Activated CD4-positive, alpha-beta T cell treated with anti-CD3 and anti-CD28 coated beads, Interleukin-2, amount 50 U/mL, for 48 hours (primary cell): ENCODE results near the gene ARL13A.
"Not testable (repeated sequence)": the region's sequence is repeated elsewhere in the genome, so short reads cannot be mapped to it uniquely, and the experiment has no call there.

Experiments used
- DNase-seq, 2 experiments: peaks; one replicate each; pipeline ENCODE4 v3.0.0-alpha.2; 2020

ARL13A gene

GRCh38 chrX:100994352-100995281 is 25.1 kb downstream of the ARL13A start:
- peak; percentile 1 to 6 for DNase-seq

- peak; percentile 26 to 44 for DNase-seq
These were observed 26.0 kb downstream of the ARL13A start for GRCh38 chrX:100995469-100995868.

DNA sequence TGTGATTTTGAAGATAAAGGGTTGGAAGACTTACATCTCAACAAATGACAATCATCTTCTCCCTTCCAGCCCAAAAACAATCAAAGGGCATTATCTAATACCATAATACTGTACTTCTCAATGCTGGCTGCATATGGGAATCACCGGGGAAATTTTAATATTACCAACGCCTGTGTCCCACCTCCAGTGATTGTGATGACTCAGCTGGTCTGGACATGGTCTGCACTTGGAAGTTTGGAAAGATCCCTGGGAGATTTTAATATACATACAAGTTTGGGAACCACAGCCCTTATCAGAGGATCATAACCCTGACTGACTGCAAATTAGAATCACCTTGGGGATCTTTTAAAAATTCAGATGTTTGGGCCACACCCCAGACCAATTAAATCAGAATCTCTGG is 29.9 kb downstream of the ARL13A start:
- no peak for DNase-seq

DNA sequence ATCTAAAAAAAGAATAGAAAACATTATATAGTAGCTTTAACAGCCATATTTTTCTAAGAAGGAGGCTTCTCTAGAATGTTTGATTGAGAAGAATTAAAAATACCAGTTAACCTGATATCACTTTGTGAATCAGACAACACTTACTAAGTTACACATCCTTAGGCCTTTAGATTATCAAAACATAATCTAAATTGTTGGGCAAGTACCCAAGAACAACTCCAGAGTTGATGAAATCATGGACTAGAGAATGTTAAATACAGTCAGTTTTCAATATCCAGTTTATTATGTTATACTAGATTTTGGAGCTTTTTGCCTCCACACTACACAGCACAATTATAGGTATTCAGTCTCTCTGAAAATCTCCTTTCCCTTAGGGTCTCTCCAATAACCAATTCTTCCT is 39.6 kb downstream of the ARL13A start:
- no peak for DNase-seq

DNA sequence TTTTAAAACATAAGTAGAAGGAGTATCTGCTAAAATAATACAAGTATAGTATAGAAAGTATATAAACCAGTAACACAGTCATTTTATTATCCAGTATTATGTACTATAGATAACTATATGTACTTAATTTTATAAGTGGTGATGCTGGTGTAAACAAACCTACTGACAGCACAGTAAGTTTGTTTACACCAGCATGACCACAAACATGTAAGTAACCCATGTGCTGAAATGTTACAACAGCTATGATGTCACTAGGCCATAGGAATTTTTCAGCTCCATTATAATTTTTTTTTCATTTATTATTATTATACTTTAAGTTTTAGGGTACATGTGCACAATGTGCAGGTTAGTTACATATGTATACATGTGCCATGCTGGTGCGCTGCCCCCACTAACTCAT is 42.5 kb downstream of the ARL13A start:
- not testable (repeated sequence) for DNase-seq

GRCh38 chrX:101022020-101022419 is 52.5 kb downstream of the ARL13A start:
- no peak for DNase-seq

- DNase-seq = no peak
These were observed 55.6 kb downstream of the ARL13A start for GRCh38 chrX:101025126-101025525.

DNA sequence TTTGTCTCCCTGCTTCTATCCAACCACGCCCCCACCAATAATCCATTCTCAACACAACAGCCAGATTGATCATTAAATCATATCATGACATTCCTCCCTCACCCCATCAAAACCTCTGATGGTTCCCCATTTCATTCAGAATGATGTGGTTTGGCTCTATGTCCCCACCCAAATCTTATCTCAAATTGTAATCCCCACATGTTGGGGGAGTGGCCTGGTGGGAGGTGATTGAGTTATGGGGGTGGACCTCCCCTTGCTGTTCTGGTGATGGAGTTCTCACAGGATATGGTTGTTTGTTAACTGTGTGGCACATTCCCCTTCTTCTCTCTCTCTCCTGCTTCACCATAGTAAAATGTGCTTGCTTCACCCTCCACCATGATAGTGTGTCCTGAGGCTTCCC is 59.1 kb downstream of the ARL13A start:
- DNase-seq = no peak

DNA sequence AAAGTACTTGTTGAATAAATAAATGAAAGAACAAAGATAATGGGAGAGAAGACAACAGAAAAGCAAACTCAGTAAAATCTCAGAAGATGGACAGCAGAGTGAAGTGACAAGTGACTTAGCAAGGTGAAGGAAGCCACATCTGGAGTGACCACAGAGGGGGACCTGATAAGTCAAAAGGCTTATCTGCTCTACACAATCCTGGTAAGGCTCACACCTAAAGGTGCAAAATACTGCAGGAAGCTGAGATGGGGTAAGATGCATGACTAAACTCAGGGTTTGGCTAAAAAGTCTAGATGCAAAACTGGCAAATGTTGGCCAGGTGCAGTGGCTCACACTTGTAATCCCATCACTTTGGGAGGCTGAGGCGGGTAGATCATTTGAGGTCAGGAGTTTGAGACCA is 60.2 kb downstream of the ARL13A start:
- no peak for DNase-seq

- DNase-seq = no peak
These were observed 67.7 kb downstream of the ARL13A start for GRCh38 chrX:101037231-101037630.

GRCh38 chrX:101040197-101040596 is 70.7 kb downstream of the ARL13A start:
- no peak for DNase-seq
